Naive thymus-derived CD4-positive, alpha-beta T cell (primary cell): ENCODE measurements around the gene BTN1A1. TPM values are rescaled to one million over a fixed set of nuclear protein-coding genes. Genes with fewer than 3 reads are reported as not detected.

Source experiments
- ATAC-seq: fragments of 150-1000 bp; cut with Tn5 transposase; 2 replicates; pipeline ENCODE4 v1.10.0; 2021; ENCODE audit warnings: mild to moderate bottlenecking, moderate library complexity
- CTCF ChIA-PET: fragments of 350-600 bp; sonication (Branson Sonifier 250); formaldehyde crosslinking; loops from one replicate; lab custom pipeline; 2021; ENCODE audit warnings: antibody characterized with exemption; lab: Charles Lee
- POLR2A ChIA-PET: fragments of 350-600 bp; sonication (Branson Sonifier 250); formaldehyde crosslinking; loops from one replicate; lab custom pipeline; 2021; ENCODE audit warnings: antibody characterized with exemption, inconsistent platforms; lab: Charles Lee
- DNase-seq, 9 donors: peaks; one replicate each; pipeline versions ENCODE4 v3.0.0 to v3.0.0-alpha.2; 2020 to 2022; ENCODE audit warnings: mixed read lengths in 1 of 9
- H3K27ac ChIP-seq: one replicate; pipeline ENCODE4 v1.7.0; 2013; ENCODE audit warnings: mild to moderate bottlenecking, low read depth, low read length, moderate library complexity
- H3K27me3 ChIP-seq, 2 donors: one replicate each; pipeline ENCODE4 v1.7.0; 2013; ENCODE audit warnings: low read length in 2 of 2, mild to moderate bottlenecking in 2 of 2, moderate library complexity in 2 of 2; ENCODE audit not compliant: control insufficient read depth in 2 of 2, insufficient read depth in 2 of 2
- H3K36me3 ChIP-seq, 3 experiments: 1 replicate in 2 of 3; 2 replicates in 1 of 3; pipeline ENCODE4 v1.7.0; 2013; ENCODE audit warnings: low read length in 3 of 3, mild to moderate bottlenecking in 3 of 3, moderate library complexity in 1 of 3; ENCODE audit not compliant: insufficient read depth in 3 of 3, control insufficient read depth in 2 of 3
- H3K4me1 ChIP-seq, 2 donors: one replicate each; pipeline ENCODE4 v1.7.0; 2013; ENCODE audit warnings: low read length in 2 of 2, mild to moderate bottlenecking in 2 of 2, moderate library complexity in 1 of 2; ENCODE audit not compliant: control insufficient read depth in 2 of 2, insufficient read depth in 2 of 2
- H3K4me3 ChIP-seq: 2 replicates; pipeline ENCODE4 v1.7.0; 2013; ENCODE audit warnings: mild to moderate bottlenecking, low read length
- H3K9me3 ChIP-seq, 3 experiments: 1 replicate in 2 of 3; 2 replicates in 1 of 3; pipeline ENCODE4 v1.7.0; 2013; ENCODE audit warnings: low read length in 3 of 3; ENCODE audit not compliant: control insufficient read depth in 2 of 3
- H3K27ac Mint-ChIP-seq, 9 donors: one replicate each; pipeline ENCODE4 v1.8.0; 2020 to 2022; ENCODE audit warnings: mixed read lengths in 9 of 9, mild to moderate bottlenecking in 8 of 9, moderate library complexity in 5 of 9, inconsistent platforms in 2 of 9
- H3K27me3 Mint-ChIP-seq, 5 donors: one replicate each; pipeline ENCODE4 v1.8.0; 2021 to 2022; ENCODE audit warnings: mixed read lengths in 5 of 5, mild to moderate bottlenecking in 1 of 5
- H3K36me3 Mint-ChIP-seq, 5 donors: one replicate each; pipeline ENCODE4 v1.8.0; 2020 to 2022; ENCODE audit warnings: mixed read lengths in 5 of 5, mild to moderate bottlenecking in 3 of 5, inconsistent platforms in 1 of 5
- H3K4me1 Mint-ChIP-seq, 7 donors: one replicate each; pipeline ENCODE4 v1.8.0; 2020 to 2022; ENCODE audit warnings: mixed read lengths in 7 of 7, mild to moderate bottlenecking in 3 of 7, inconsistent platforms in 1 of 7
- H3K4me3 Mint-ChIP-seq, 10 donors: one replicate each; pipeline ENCODE4 v1.8.0; 2020 to 2022; ENCODE audit warnings: mild to moderate bottlenecking in 10 of 10, mixed read lengths in 10 of 10, moderate library complexity in 6 of 10, inconsistent platforms in 2 of 10
- H3K9me3 Mint-ChIP-seq, 11 donors: one replicate each; pipeline ENCODE4 v1.8.0; 2020 to 2022; ENCODE audit warnings: mixed read lengths in 11 of 11, mild to moderate bottlenecking in 4 of 11, inconsistent platforms in 1 of 11, moderate library complexity in 1 of 11
- intact Hi-C, 2 donors: fragments of 100-400 bp; cut with micrococcal nuclease; formaldehyde crosslinking; loops; one replicate each; pipeline ENCODE4 v1.15.1; 2023
- polyA plus RNA-seq, 2 donors: library from polyadenylated mRNA; unstranded; fragments of 300-500 nt; fragmentation: Illumina TruSeq; gene quantifications; one replicate each; pipeline ENCODE4 v1.2.3, GENCODE V29; 2021
- total RNA-seq, 6 experiments: library from RNA in 5 of 6; stranded (reverse) in 5 of 6; gene quantifications; 1 replicate in 5 of 6; 2 replicates in 1 of 6; pipeline ENCODE4 v1.2.3 and lab custom pipeline; 2021 to 2026

The BTN1A1 gene
- total and polyA plus RNA-seq, 7 experiments from 2014 or later = not detected

GRCh38 chr6:26478100-26478984 is 21.8 kb upstream of the BTN1A1 start:
- Mint-ChIP-seq H3K36me3 (peaks cover 0 to 9% (median 0%) of the 10 kb centered on the region in 5 donors), H3K9me3 (peaks cover 0 to 4% (median 0%) of the 10 kb centered on the region in 11 donors), H3K27me3 (no peaks in the 10 kb centered on the region), H3K4me1 (peaks cover 27 to 57% (median 52%) of the 10 kb centered on the region in 7 donors), H3K27ac (peak overlapping the region in 7 of 9 donors; percentile 22 to 100 (median 78)), H3K4me3 (no peak overlapping the region)
- Histone ChIP-seq H3K4me3 (no peak overlapping the region), H3K4me1 (peaks cover 19 to 22% of the 10 kb centered on the region in 2 donors), H3K27me3 (no peaks in the 10 kb centered on the region), H3K27ac (no peak overlapping the region), H3K9me3 (no peaks in the 10 kb centered on the region), H3K36me3 (no peaks in the 10 kb centered on the region)
- ChIA-PET POLR2A (interaction anchor here (0.6 to 1.3 kb wide), 3 partner anchors 42 to 227 kb away, joined by 3 to 4 read pairs (median 3); a partner anchor contains a TSS), CTCF (no interaction called here)
- no peak for ATAC-seq
- intact Hi-C loops = loop anchor here in 1 of 2 donors (10.0 kb wide), 1 partner anchor 374 kb away; a partner anchor contains a TSS
- DNase-seq = no peak

GRCh38 chr6:26478985-26479278 is 21.2 kb upstream of the BTN1A1 start:
- H3K27ac ChIP-seq = no peak overlapping the region
- no peak for ATAC-seq
- no peak overlapping the region for H3K4me3 ChIP-seq
- H3K4me1 Mint-ChIP-seq = peaks cover 26 to 52% (median 47%) of the 10 kb centered on the region in 7 donors
- CTCF ChIA-PET = no interaction called here
- DNase-seq = no peak
- no peaks in the 10 kb centered on the region for H3K36me3 ChIP-seq
- peaks cover 17 to 21% of the 10 kb centered on the region in 2 donors for H3K4me1 ChIP-seq
- H3K27me3 ChIP-seq = no peaks in the 10 kb centered on the region
- peaks cover 0 to 8% (median 0%) of the 10 kb centered on the region in 5 donors for H3K36me3 Mint-ChIP-seq
- no peaks in the 10 kb centered on the region for H3K27me3 Mint-ChIP-seq
- no peaks in the 10 kb centered on the region for H3K9me3 Mint-ChIP-seq
- intact Hi-C loops = loop anchor here in 1 of 2 donors (10.0 kb wide), 1 partner anchor 374 kb away; a partner anchor contains a TSS
- H3K27ac Mint-ChIP-seq = peak overlapping the region in 2 of 9 donors; percentile 100
- POLR2A ChIA-PET = interaction anchor here (0.6 to 1.1 kb wide), 2 partner anchors 41 to 48 kb away, joined by 3 read pairs; no protein-coding TSS in a partner anchor
- no peaks in the 10 kb centered on the region for H3K9me3 ChIP-seq
- no peak overlapping the region for H3K4me3 Mint-ChIP-seq

GRCh38 chr6:26482338-26482737 is 17.8 kb upstream of the BTN1A1 start:
- H3K27ac ChIP-seq = no peak overlapping the region
- Mint-ChIP-seq H3K27ac (no peak overlapping the region), H3K4me1 (peaks cover 3 to 24% (median 19%) of the 10 kb centered on the region in 7 donors), H3K4me3 (no peak overlapping the region), H3K36me3 (peaks cover 0 to 9% (median 0%) of the 10 kb centered on the region in 5 donors), H3K27me3 (no peaks in the 10 kb centered on the region), H3K9me3 (peaks cover 0 to 10% (median 2%) of the 10 kb centered on the region in 11 donors)
- H3K4me3 ChIP-seq = no peak overlapping the region
- POLR2A ChIA-PET = interaction anchor here (0.6 to 1.1 kb wide), 3 partner anchors 28 to 462 kb away, joined by 3 to 4 read pairs (median 3); a partner anchor contains a TSS
- no peaks in the 10 kb centered on the region for H3K27me3 ChIP-seq
- intact Hi-C loops = no loop called here
- no peak for ATAC-seq
- H3K9me3 ChIP-seq = peaks cover 0 to 3% (median 0%) of the 10 kb centered on the region in 3 experiments
- no peak for DNase-seq
- no peaks in the 10 kb centered on the region for H3K36me3 ChIP-seq
- H3K4me1 ChIP-seq = no peaks in the 10 kb centered on the region
- CTCF ChIA-PET = interaction anchor here (0.7 kb wide), 1 partner anchor 105 kb away, joined by 3 read pairs; no protein-coding TSS in a partner anchor

GRCh38 chr6:26483727-26484126 is 16.4 kb upstream of the BTN1A1 start:
- no peaks in the 10 kb centered on the region for H3K36me3 ChIP-seq
- no peak for ATAC-seq
- intact Hi-C loops = no loop called here
- peaks cover 5 to 17% (median 6%) of the 10 kb centered on the region in 5 donors for H3K36me3 Mint-ChIP-seq
- H3K9me3 Mint-ChIP-seq = peaks cover 0 to 19% (median 9%) of the 10 kb centered on the region in 11 donors
- peaks cover 0 to 4% (median 0%) of the 10 kb centered on the region in 5 donors for H3K27me3 Mint-ChIP-seq
- no peak overlapping the region for H3K4me3 Mint-ChIP-seq
- ChIA-PET POLR2A (interaction anchor here (1.2 kb wide), 1 partner anchor 11 kb away, joined by 3 read pairs; no protein-coding TSS in a partner anchor), CTCF (no interaction called here)
- DNase-seq = no peak
- H3K4me1 Mint-ChIP-seq = peaks cover 0 to 11% (median 5%) of the 10 kb centered on the region in 7 donors
- no peak overlapping the region for H3K27ac Mint-ChIP-seq
- peaks cover 0 to 10% (median 0%) of the 10 kb centered on the region in 3 experiments for H3K9me3 ChIP-seq
- H3K27ac ChIP-seq = no peak overlapping the region
- no peaks in the 10 kb centered on the region for H3K27me3 ChIP-seq
- no peak overlapping the region for H3K4me3 ChIP-seq
- H3K4me1 ChIP-seq = no peaks in the 10 kb centered on the region

GRCh38 chr6:26484161-26484560 is 15.9 kb upstream of the BTN1A1 start:
- Histone ChIP-seq H3K9me3 (peaks cover 0 to 10% (median 0%) of the 10 kb centered on the region in 3 experiments), H3K36me3 (no peaks in the 10 kb centered on the region), H3K4me1 (no peaks in the 10 kb centered on the region), H3K27ac (no peak overlapping the region), H3K4me3 (no peak overlapping the region), H3K27me3 (no peaks in the 10 kb centered on the region)
- Mint-ChIP-seq H3K4me1 (peaks cover 0 to 9% (median 3%) of the 10 kb centered on the region in 7 donors), H3K27me3 (peaks cover 0 to 8% (median 0%) of the 10 kb centered on the region in 5 donors), H3K9me3 (peaks cover 0 to 24% (median 9%) of the 10 kb centered on the region in 11 donors), H3K27ac (no peak overlapping the region), H3K36me3 (peaks cover 5 to 20% (median 8%) of the 10 kb centered on the region in 5 donors), H3K4me3 (no peak overlapping the region)
- no peak for ATAC-seq
- intact Hi-C loops = no loop called here
- ChIA-PET CTCF (interaction anchor here (0.5 to 1.9 kb wide), 2 partner anchors 8 to 12 kb away, joined by 4 to 6 read pairs; no protein-coding TSS in a partner anchor), POLR2A (interaction anchor here (1.2 to 2.0 kb wide), 2 partner anchors 11 kb away, joined by 3 to 11 read pairs; no protein-coding TSS in a partner anchor)
- DNase-seq = no peak

- peaks cover 0 to 7% (median 0%) of the 10 kb centered on the region in 7 donors for H3K4me1 Mint-ChIP-seq
- no peak for DNase-seq
- H3K27me3 ChIP-seq = no peaks in the 10 kb centered on the region
- peak overlapping the region in 1 of 9 donors; percentile 18 for H3K27ac Mint-ChIP-seq
- ChIA-PET POLR2A (interaction anchor here (0.6 to 2.0 kb wide), 5 partner anchors 12 to 48 kb away, joined by 3 to 11 read pairs (median 3); no protein-coding TSS in a partner anchor), CTCF (interaction anchor here (1.2 to 1.9 kb wide), 2 partner anchors 9 to 11 kb away, joined by 3 to 4 read pairs; no protein-coding TSS in a partner anchor)
- H3K27me3 Mint-ChIP-seq = peaks cover 0 to 8% (median 0%) of the 10 kb centered on the region in 5 donors
- H3K27ac ChIP-seq = no peak overlapping the region
- no peak overlapping the region for H3K4me3 ChIP-seq
- H3K4me3 Mint-ChIP-seq = no peak overlapping the region
- peaks cover 0 to 10% (median 0%) of the 10 kb centered on the region in 3 experiments for H3K9me3 ChIP-seq
- peaks cover 0 to 26% (median 10%) of the 10 kb centered on the region in 11 donors for H3K9me3 Mint-ChIP-seq
- H3K36me3 Mint-ChIP-seq = peaks cover 5 to 21% (median 8%) of the 10 kb centered on the region in 5 donors
- ATAC-seq = no peak
- intact Hi-C loops = no loop called here
- H3K36me3 ChIP-seq = no peaks in the 10 kb centered on the region
- no peaks in the 10 kb centered on the region for H3K4me1 ChIP-seq
These were observed 14.9 kb upstream of the BTN1A1 start for GRCh38 chr6:26485112-26485780.
